Liver (tissue), 9 donors: Measurements from ENCODE around the gene SYTL3. TPM values are rescaled to one million over a fixed set of nuclear protein-coding genes. Genes with fewer than 3 reads are reported as not detected.

Experiments used
- DNase-seq: peaks from one replicate; pipeline ENCODE4 v3.0.0-alpha.2; 2017; ENCODE audit warnings: low spot score
- H3K27ac ChIP-seq, 2 donors: one replicate each; pipeline ENCODE4 v1.7.0; 2013; ENCODE audit warnings: inconsistent platforms in 2 of 2, low read length in 2 of 2, control low read depth in 1 of 2, low read depth in 1 of 2, mild to moderate bottlenecking in 1 of 2
- H3K27me3 ChIP-seq, 4 donors: one replicate each; pipeline versions ENCODE4 v1.6.1 to v1.7.0; 2013; ENCODE audit warnings: low read length in 3 of 4, inconsistent platforms in 1 of 4, mild to moderate bottlenecking in 1 of 4, moderate library complexity in 1 of 4; ENCODE audit not compliant: control insufficient read depth in 4 of 4, insufficient read depth in 4 of 4
- H3K36me3 ChIP-seq, 4 donors: one replicate each; pipeline versions ENCODE4 v1.6.1 to v1.7.0; 2013; ENCODE audit warnings: low read length in 3 of 4, mild to moderate bottlenecking in 3 of 4, low read depth in 1 of 4, moderate library complexity in 1 of 4; ENCODE audit not compliant: control insufficient read depth in 4 of 4, insufficient read depth in 3 of 4
- H3K4me1 ChIP-seq, 4 donors: one replicate each; pipeline versions ENCODE4 v1.6.1 to v1.7.0; 2013; ENCODE audit warnings: low read length in 3 of 4, mild to moderate bottlenecking in 3 of 4, moderate library complexity in 1 of 4; ENCODE audit not compliant: control insufficient read depth in 4 of 4, insufficient read depth in 4 of 4
- H3K4me3 ChIP-seq, 3 donors: one replicate each; pipeline versions ENCODE4 v1.6.1 to v1.7.0; 2013; ENCODE audit warnings: low read length in 3 of 3, control low read depth in 1 of 3, low read depth in 1 of 3, mild to moderate bottlenecking in 1 of 3
- H3K9ac ChIP-seq, 2 donors: one replicate each; pipeline ENCODE4 v1.7.0; 2013; ENCODE audit warnings: low read length in 2 of 2, mild to moderate bottlenecking in 2 of 2, moderate library complexity in 2 of 2, control low read depth in 1 of 2, low read depth in 1 of 2
- H3K9me3 ChIP-seq, 4 donors: one replicate each; pipeline versions ENCODE4 v1.6.1 to v1.7.0; 2013; ENCODE audit warnings: low read length in 3 of 4; ENCODE audit not compliant: control insufficient read depth in 4 of 4
- EGR1 ChIP-seq, 2 donors: IDR thresholded peaks; 2 replicates each; pipeline ENCODE4 v1.6.1; 2016 to 2018; ENCODE audit warnings: antibody characterized with exemption in 2 of 2, low read depth in 2 of 2
- FOXA2 ChIP-seq: IDR thresholded peaks from 2 replicates; pipeline ENCODE4 v1.6.1; 2016; ENCODE audit warnings: antibody characterized with exemption
- GABPA ChIP-seq, 2 donors: IDR thresholded peaks in 1 of 2; conservative IDR thresholded peaks in 1 of 2; 2 replicates each; pipeline ENCODE4 v1.6.1; 2016; ENCODE audit warnings: antibody characterized with exemption in 2 of 2, mild to moderate bottlenecking in 1 of 2, moderate library complexity in 1 of 2
- HNF4A ChIP-seq, 2 donors: conservative IDR thresholded peaks; 2 replicates each; pipeline ENCODE4 v1.6.1; 2016; ENCODE audit warnings: antibody characterized with exemption in 2 of 2, mild to moderate bottlenecking in 2 of 2
- HNF4G ChIP-seq: IDR thresholded peaks from 2 replicates; pipeline ENCODE4 v1.6.1; 2016; ENCODE audit warnings: antibody characterized with exemption
- JUND ChIP-seq, 2 donors: IDR thresholded peaks; 2 replicates each; pipeline ENCODE4 v1.6.1; 2016; ENCODE audit warnings: antibody characterized with exemption in 2 of 2
- NR2F2 ChIP-seq: IDR thresholded peaks from 2 replicates; pipeline ENCODE4 v1.6.1; 2016; ENCODE audit warnings: antibody characterized with exemption
- RXRA ChIP-seq, 2 donors: IDR thresholded peaks; 2 replicates each; pipeline ENCODE4 v1.6.1; 2017 to 2018; ENCODE audit warnings: antibody characterized with exemption in 2 of 2, mild to moderate bottlenecking in 1 of 2
- SP1 ChIP-seq: IDR thresholded peaks from 2 replicates; pipeline ENCODE4 v1.6.1; 2018; ENCODE audit warnings: antibody characterized with exemption, mild to moderate bottlenecking
- TAF1 ChIP-seq: conservative IDR thresholded peaks from 2 replicates; pipeline ENCODE4 v1.6.1; 2016; ENCODE audit warnings: antibody characterized with exemption, mild to moderate bottlenecking
- WGBS: extraction: QIAGEN DNeasy Blood & Tissue Kit; methylation state at CpG from one replicate; pipeline ENCODE4 v1.1.7; 2013; 5-methylcytosine and 5-hydroxymethylcytosine counted together
- polyA plus RNA-seq, 2 donors: library from polyadenylated mRNA; stranded (reverse) in 1 of 2; unstranded in 1 of 2; fragments of 200-250 nt in 1 of 2; fragments of >200 nt in 1 of 2; fragmentation: Nextera tagmentation in 1 of 2; extraction: Ambion mirVana in 1 of 2; gene quantifications; one replicate each; pipeline versions ENCODE4 v1.2.1 to v1.2.3, GENCODE V29; 2013 to 2015
- total RNA-seq, 2 donors: library from RNA; depleted of rRNA; stranded (reverse); fragments of >200 nt; gene quantifications; one replicate each; pipeline ENCODE4 v1.2.3, GENCODE V29; 2014
- TF ChIP-seq, protein P1 (sequence below): IDR thresholded peaks from 2 replicates; pipeline ENCODE4 v1.6.1; 2016; ENCODE audit warnings: antibody characterized with exemption
- TF ChIP-seq, protein P2 (sequence below): IDR thresholded peaks from 2 replicates; pipeline ENCODE4 v1.6.1; 2016; ENCODE audit warnings: antibody characterized with exemption, mild to moderate bottlenecking
- TF ChIP-seq, protein P3 (sequence below): IDR thresholded peaks from 2 replicates; pipeline ENCODE4 v1.6.1; 2016; ENCODE audit warnings: antibody characterized with exemption
- TF ChIP-seq, protein P4 (sequence below): fragments of 150-350 bp; IDR thresholded peaks from 2 replicates; pipeline ENCODE4 v1.5.1; 2017; ENCODE audit warnings: improper control_type of control experiment, low read depth, low read length; ENCODE audit not compliant: missing input control
- donor health status: healthy.
- donor health status: healthy.
- donor health status: healthy.
- donor health status: healthy.
- donor health status: healthy.

SYTL3 gene
- total and polyA plus RNA-seq, 4 donors, result 0.28 to 1.7 (median 0.51) TPM

DNA sequence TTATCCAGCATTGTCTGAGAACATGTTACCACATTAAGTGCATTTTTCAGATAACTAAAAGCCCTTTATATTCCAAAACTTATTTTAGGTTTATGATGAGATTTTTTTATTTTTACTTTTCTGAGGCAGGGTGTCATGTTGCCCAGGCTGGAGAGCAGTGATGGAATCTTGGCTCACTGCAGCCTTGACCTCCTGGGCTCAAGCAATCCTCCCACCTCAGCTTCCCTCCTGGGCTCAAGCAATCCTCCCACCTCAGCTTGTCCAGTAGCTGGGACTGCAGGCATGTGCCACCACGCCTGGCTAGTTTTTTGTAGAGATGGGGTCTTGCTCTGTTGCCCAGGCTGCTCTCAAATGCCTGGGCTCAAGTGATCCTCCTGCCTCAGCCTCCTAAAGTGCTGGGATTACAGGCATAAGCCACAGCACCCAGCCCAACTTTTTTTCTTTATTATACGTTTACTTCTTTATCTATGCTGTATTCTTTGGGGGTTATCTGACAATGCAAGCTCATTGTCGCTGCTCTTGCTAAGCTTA, 11.5 kb upstream of the SYTL3 start:
- no peaks in the 10 kb centered on the region for H3K9me3 ChIP-seq
- WGBS, result 82% methylated on average over 3 of the region's 3 CpGs
- DNase-seq, result no peak
- peaks cover 4 to 23% (median 15%) of the 10 kb centered on the region in 4 donors for H3K36me3 ChIP-seq
- no peak overlapping the region for H3K27ac ChIP-seq
- no peak overlapping the region for H3K4me3 ChIP-seq
- TF ChIP-seq GABPA (IDR thresholded peaks at IDR 0.05 in 1 of 2, conservative IDR thresholded peaks at IDR 0.05 in 1 of 2), result no peak
- TF ChIP-seq FOXA2, result no peak
- no peak for TF ChIP-seq SP1
- TF ChIP-seq, protein P1, sequence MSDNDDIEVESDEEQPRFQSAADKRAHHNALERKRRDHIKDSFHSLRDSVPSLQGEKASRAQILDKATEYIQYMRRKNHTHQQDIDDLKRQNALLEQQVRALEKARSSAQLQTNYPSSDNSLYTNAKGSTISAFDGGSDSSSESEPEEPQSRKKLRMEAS, result no peak
- no peak for TF ChIP-seq TAF1
- TF ChIP-seq, protein P2, sequence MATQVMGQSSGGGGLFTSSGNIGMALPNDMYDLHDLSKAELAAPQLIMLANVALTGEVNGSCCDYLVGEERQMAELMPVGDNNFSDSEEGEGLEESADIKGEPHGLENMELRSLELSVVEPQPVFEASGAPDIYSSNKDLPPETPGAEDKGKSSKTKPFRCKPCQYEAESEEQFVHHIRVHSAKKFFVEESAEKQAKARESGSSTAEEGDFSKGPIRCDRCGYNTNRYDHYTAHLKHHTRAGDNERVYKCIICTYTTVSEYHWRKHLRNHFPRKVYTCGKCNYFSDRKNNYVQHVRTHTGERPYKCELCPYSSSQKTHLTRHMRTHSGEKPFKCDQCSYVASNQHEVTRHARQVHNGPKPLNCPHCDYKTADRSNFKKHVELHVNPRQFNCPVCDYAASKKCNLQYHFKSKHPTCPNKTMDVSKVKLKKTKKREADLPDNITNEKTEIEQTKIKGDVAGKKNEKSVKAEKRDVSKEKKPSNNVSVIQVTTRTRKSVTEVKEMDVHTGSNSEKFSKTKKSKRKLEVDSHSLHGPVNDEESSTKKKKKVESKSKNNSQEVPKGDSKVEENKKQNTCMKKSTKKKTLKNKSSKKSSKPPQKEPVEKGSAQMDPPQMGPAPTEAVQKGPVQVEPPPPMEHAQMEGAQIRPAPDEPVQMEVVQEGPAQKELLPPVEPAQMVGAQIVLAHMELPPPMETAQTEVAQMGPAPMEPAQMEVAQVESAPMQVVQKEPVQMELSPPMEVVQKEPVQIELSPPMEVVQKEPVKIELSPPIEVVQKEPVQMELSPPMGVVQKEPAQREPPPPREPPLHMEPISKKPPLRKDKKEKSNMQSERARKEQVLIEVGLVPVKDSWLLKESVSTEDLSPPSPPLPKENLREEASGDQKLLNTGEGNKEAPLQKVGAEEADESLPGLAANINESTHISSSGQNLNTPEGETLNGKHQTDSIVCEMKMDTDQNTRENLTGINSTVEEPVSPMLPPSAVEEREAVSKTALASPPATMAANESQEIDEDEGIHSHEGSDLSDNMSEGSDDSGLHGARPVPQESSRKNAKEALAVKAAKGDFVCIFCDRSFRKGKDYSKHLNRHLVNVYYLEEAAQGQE, result no peak
- TF ChIP-seq HNF4A (conservative IDR thresholded peaks at IDR 0.05), result no peak
- no peak for TF ChIP-seq EGR1 (IDR thresholded peaks at IDR 0.05; ENCODE audit: low read depth in 2 of 2)
- H3K4me1 ChIP-seq, result peaks cover 0 to 10% (median 6%) of the 10 kb centered on the region in 4 donors
- H3K9ac ChIP-seq, result no peak overlapping the region
- H3K27me3 ChIP-seq, result no peaks in the 10 kb centered on the region

DNA sequence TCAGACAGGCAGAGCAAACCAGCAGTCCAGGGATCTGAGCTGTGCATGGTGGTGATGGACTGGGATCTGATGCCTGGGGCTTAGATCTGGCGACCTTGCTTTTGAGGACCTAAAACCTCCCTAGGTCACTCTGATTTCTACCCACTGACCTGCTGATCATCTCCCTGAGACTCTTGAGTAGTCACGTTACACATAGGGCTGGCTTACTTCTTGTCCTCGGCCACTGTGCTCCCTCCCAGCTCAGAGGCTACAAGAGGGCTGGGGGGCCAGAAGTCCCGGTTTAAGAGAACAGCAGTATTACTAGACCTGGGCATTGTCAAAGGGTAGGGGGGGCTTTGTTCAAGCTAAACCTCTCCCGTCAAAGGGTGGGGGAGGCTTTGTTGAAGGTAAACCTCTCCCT, 10.8 kb upstream of the SYTL3 start:
- DNase-seq, result peak; percentile 24
- no peaks in the 10 kb centered on the region for H3K27me3 ChIP-seq
- H3K9me3 ChIP-seq, result no peaks in the 10 kb centered on the region
- H3K4me3 ChIP-seq, result no peak overlapping the region
- no peak overlapping the region for H3K27ac ChIP-seq
- WGBS, result 95% methylated on average over 5 of the region's 5 CpGs
- TF ChIP-seq NR2F2 (no peak), HNF4G (no peak), RXRA (IDR thresholded peaks at IDR 0.05) (no peak), TAF1 (no peak), JUND (IDR thresholded peaks at IDR 0.05) (no peak)
- TF ChIP-seq, protein P1, result no peak
- TF ChIP-seq, protein P3, sequence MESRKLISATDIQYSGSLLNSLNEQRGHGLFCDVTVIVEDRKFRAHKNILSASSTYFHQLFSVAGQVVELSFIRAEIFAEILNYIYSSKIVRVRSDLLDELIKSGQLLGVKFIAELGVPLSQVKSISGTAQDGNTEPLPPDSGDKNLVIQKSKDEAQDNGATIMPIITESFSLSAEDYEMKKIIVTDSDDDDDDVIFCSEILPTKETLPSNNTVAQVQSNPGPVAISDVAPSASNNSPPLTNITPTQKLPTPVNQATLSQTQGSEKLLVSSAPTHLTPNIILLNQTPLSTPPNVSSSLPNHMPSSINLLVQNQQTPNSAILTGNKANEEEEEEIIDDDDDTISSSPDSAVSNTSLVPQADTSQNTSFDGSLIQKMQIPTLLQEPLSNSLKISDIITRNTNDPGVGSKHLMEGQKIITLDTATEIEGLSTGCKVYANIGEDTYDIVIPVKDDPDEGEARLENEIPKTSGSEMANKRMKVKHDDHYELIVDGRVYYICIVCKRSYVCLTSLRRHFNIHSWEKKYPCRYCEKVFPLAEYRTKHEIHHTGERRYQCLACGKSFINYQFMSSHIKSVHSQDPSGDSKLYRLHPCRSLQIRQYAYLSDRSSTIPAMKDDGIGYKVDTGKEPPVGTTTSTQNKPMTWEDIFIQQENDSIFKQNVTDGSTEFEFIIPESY, result no peak
- TF ChIP-seq, protein P4, sequence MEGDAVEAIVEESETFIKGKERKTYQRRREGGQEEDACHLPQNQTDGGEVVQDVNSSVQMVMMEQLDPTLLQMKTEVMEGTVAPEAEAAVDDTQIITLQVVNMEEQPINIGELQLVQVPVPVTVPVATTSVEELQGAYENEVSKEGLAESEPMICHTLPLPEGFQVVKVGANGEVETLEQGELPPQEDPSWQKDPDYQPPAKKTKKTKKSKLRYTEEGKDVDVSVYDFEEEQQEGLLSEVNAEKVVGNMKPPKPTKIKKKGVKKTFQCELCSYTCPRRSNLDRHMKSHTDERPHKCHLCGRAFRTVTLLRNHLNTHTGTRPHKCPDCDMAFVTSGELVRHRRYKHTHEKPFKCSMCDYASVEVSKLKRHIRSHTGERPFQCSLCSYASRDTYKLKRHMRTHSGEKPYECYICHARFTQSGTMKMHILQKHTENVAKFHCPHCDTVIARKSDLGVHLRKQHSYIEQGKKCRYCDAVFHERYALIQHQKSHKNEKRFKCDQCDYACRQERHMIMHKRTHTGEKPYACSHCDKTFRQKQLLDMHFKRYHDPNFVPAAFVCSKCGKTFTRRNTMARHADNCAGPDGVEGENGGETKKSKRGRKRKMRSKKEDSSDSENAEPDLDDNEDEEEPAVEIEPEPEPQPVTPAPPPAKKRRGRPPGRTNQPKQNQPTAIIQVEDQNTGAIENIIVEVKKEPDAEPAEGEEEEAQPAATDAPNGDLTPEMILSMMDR, result no peak
- H3K9ac ChIP-seq, result no peak overlapping the region
- peaks cover 0 to 12% (median 7%) of the 10 kb centered on the region in 4 donors for H3K4me1 ChIP-seq
- peaks cover 4 to 23% (median 14%) of the 10 kb centered on the region in 4 donors for H3K36me3 ChIP-seq
